Posterior cingulate gyrus (tissue), 11 donors: ENCODE measurements around the gene NDUFS6.

Experiments used
- DNase-seq, 10 donors: peaks; one replicate each; pipeline versions ENCODE4 v3.0.0 to v3.0.0-alpha.2; 2020 to 2021; ENCODE audit warnings: mixed read lengths in 3 of 10
- intact Hi-C: fragments of 100-400 bp; cut with DNase I; formaldehyde crosslinking; loops from one replicate; pipeline ENCODE4 v1.15.1; 2023

Gene NDUFS6

DNA sequence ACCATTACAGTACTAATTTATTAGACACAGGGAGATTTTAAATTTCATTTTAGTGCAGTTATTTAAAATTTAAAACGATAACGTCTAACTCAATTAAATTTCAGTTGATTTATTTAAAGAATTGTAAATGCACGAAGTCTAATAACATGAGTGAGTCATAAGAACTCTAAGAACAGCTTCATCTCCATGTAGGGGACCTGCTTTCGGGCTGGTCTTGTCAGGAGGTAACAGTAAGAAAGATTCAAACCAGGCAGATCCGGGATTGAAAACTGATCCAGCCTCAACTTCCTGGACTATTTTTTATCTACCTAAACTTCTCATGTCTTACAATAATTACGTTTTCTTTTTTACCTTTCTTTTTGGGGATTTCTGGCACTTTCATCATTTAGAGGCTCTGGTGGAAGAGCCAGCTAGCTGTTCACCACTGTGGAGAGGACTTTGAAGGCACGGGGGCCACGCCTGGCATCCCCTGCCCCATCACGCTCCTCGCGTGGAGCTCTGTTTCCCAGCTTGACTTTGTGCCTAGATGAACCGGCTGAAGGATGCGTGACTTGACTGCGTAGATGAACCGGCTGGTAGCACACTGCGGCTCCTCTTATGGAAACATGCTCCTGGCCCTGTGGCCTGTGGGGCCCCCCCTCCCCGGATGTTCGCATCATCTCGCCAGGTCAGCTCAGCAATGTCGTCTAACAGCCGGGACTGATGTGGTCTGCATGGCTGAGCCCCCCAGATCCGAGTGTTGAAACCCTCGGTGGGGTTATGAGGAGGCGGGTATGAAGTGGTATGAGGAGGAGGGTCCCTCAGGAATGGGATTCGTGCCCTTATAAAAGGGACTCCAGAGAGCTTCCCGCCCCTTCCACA is 26.0 kb downstream of the NDUFS6 start:
- DNase-seq = peak in 1 of 10 donors; percentile 80
- intact Hi-C loops = no loop called here

DNA sequence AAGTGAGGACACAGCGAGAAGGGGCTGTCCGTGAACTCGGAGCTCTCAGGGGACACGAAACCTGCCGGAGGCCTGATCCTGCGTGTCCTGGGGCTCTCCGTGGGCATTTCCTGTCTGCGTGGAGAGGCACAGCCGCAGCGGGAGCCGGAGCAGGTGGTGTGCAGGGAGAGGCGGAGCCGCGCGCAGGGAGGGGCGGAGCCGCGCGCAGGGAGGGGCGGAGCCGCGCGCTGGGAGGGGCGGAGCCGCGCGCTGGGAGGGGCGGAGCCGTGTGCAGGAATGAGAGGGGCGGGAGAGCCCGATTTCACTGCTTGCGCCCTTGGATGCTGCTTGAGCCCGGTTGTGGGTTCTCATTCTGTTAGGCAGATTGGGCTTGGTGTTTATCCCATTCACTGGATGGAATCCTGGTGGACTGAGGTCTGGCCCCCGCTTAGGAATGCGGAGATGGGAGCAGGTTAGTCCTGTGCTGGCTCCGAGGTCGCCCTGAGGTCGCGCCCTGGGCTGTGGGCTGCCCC is 26.7 kb downstream of the NDUFS6 start:
- intact Hi-C loops = no loop called here
- DNase-seq = peak in 1 of 10 donors; percentile 50

DNA sequence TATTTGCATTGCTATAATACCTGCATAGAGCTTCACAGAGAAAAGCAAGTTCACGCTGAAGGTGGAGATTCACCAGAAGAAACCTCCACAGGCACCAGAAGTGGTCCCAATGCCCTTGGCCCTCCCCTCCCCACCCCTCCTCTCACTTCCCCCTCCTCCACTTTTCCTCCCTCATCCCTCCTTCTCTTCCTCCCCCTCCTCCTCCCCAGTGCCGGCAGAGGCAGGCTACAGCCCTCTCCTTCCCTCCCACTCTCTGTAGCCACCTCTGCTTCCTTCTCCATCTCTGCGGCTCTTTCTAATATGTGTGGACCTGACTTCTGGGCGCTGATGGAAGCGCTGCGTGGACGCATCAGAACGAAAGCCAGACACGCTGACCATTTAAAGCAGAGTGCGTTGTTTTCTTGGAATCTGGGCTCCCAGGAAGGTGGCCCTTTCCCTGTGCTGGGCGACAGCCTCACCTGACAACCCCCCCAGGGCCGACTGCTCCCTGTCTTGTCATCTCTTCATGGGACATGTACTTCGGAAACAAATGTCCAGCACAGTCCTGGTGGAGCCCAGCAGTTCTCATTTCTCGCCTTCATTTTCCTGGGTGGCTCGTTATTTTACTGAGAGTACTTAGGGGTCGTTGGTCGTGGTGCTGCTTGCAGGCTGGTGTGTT is 29.5 kb downstream of the NDUFS6 start:
- DNase-seq = peak in 1 of 10 donors; percentile 62
- intact Hi-C loops = no loop called here

DNA sequence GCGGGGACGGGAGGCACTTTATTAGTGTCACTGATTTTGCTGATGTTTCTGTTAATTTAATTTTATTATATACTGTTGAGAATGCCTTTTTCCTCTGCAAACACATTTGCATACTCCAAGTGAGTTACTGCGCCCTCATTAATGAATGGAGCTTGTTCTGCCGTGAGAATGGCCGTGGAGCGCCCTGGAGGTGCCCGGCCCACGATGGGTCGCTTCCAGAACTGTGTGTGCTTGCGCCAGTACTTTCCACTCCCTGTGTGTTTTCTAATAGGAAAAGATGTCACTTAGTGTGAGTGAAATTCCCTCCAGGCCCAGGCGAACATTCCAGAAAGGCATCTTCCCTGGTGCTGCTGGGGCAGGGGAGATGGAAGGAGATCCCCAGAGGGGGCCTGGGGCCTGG is 30.1 kb downstream of the NDUFS6 start:
- intact Hi-C loops = no loop called here
- DNase-seq = no peak

DNA sequence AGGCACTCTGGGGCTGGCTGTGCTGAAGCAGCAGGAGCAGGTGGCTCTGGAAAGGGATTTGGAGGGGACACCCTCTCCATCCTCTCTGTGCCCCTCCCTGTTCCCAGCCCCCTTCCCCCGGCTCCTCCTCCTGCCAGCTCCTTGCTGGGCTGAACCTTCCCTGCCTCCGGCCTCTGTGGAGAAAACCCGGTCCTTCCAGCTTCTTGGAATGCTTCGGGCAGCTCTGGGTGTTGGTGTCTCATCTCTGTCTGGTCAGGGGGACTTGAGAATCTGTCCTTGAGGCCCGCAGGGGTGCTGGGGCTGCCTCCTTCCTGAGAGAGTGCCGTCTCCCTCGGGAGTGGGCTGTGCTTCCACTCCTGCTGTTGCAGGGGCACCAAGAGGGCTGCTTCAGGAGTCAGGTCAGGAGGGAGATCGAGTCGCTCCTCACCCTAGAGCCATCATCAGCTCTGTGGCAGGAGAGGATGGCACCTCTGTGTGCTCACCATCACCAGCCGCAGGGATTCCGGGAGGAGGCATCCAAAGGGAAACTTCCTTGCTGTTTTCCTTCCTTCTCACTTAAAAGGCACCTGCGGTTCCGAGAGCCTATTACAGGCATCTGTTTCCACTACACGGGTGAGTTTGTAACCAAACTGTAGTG is 30.6 kb downstream of the NDUFS6 start:
- peak in 2 of 10 donors; percentile 70 to 74 for DNase-seq
- intact Hi-C loops = no loop called here

DNA sequence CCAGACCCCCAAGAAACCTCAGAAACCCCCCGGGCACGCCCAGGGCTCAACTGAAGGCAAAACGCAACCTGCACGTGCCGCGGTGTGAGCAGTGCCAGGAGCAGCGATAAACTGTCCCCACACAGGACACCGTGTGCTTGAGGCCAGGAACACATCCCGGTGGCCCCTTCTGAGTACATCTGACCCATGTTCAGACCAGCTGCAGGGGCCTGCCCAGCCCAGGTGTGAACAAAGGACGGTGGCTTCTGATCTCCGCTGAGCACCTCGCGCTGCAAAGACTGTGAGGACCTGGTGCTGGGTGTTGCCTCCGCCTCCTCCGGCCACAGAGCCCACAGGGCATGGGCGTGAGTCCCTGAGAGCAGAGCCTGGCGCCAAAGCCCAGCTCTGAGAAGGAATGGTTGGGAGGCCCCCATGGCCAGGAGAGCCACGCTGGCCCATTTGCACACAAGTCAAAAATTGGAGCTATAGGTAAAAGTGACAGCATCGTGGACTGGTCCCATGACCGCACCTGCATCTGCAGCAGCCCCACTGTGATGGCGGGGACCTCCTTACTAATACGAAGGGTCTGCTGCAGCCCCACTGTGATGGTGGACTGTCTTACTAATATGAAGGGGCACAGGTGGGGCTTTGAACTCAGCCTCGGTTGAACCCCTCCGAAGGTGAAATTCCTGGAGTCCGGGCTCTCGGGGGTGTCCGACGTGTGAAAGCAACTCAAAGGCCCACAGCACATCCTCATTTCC is 31.5 kb downstream of the NDUFS6 start:
- intact Hi-C loops = no loop called here
- DNase-seq = peak in 1 of 10 donors; percentile 76

DNA sequence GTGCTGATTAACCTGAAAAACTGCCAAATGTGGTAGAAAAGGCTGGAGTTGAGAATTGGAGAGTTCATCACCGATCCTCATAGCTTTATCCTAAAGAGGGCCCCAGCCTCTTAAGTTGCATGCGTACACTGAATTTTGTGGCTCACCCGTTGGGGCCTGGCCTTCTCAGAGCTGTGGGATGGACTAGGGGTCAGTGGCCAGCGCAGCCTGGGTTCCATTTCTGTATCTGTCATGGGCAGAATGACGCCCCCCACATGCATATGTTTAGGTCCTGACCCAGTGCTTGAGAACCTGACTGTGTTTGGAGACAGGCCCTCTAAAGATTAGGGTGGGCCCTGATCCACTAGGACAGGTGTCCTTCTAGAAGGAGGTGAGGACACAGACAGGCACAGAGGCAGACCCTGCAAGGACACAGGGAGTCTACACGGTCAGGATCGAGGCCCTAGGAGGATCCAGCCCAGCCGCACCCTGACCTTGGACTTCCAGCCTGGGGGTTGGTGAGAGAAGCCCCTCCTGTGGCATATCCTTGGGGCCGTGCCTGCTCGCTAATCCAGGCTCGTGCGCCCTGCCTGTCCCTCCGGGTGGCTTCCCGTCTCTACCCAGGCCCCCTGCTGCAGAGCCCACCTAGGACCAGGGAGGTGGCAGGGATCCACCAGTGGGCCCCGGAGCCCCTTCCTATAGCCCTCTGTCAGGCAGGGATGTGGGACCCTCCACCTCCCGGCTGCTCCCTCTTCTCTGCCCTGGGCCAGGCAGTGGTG is 32.2 kb downstream of the NDUFS6 start:
- intact Hi-C loops = no loop called here
- DNase-seq = peak in 2 of 10 donors; percentile 76 to 82

DNA sequence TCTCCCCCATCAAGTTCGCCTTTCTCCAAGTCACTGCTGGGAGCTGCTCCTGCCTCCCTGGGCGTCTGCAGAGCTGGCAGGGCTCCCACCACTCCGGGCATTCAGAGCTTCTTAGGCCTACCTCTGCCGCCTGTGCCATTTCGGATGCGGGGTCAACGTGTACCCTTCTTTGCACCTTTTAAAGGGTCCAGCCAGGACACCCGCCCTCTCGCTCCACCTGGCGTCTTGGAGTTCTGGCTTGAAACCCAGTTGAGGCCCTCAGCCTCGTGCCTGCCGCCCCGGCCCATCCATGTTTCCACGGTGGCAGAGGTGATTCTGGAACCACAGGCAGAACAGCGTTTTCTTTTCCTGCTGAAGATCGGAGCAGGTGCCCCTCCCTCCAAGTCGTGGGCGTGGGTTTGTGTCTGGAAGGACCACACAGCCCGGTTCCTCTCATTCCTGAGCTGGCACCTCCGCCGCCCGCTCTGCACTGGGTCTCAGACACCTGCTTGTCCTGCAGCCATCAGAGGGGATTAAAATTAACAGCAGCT is 32.9 kb downstream of the NDUFS6 start:
- intact Hi-C loops = no loop called here
- DNase-seq = peak in 2 of 10 donors; percentile 52 to 64

DNA sequence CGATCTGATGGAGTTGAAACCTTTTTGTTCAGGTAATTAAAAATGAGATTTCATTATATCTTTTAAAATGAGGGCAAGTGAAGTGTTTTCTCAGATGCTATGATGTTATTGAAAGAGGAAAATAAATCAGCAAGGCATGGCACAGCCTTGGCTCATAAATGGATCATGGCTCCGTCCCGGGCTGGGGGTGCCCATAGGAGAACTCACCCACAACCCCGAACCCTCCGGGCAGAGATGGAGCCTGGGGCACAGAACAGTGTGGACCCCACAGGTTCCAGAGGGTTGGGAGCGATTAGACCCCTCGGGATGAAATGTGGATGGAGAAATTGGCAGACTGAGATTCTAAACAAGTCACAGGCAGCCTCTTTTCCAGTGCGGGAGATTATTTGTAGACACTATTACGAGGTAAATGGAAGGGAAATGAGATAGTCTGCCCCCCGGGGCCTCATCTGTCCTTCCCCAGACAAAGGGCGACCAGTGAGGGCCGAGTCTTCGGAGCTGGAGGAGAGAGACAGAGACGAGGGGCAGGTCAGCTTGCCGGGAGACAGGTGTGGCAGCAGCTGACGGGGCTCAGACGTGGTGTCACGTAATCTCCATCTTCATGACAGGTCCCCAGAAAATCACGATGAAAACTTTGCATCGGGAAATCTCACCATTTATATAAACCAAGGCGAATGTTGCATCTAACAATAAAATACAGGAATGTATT is 33.7 kb downstream of the NDUFS6 start:
- peak in 2 of 10 donors; percentile 60 to 70 for DNase-seq
- intact Hi-C loops = no loop called here

DNA sequence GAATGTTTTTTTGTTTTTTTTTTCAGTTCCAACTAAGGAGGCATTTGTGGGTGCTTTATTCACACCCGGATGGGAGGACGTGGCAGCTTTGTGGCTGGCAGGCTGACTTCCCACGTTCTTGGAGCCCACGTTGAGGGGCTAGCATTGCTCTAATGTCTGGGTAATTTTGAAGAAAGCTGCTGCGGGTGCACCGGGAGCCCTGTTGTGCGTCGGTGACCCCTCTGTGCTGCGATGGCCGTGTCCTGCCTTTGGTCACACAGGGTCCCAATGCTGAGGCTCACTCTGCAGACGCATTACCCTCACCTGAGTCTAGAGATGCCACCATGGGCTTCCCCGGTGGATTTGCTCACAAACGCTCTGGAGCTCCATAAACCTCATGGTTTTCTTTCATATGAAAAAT is 34.2 kb downstream of the NDUFS6 start:
- DNase-seq = peak in 1 of 10 donors; percentile 49
- intact Hi-C loops = no loop called here

DNA sequence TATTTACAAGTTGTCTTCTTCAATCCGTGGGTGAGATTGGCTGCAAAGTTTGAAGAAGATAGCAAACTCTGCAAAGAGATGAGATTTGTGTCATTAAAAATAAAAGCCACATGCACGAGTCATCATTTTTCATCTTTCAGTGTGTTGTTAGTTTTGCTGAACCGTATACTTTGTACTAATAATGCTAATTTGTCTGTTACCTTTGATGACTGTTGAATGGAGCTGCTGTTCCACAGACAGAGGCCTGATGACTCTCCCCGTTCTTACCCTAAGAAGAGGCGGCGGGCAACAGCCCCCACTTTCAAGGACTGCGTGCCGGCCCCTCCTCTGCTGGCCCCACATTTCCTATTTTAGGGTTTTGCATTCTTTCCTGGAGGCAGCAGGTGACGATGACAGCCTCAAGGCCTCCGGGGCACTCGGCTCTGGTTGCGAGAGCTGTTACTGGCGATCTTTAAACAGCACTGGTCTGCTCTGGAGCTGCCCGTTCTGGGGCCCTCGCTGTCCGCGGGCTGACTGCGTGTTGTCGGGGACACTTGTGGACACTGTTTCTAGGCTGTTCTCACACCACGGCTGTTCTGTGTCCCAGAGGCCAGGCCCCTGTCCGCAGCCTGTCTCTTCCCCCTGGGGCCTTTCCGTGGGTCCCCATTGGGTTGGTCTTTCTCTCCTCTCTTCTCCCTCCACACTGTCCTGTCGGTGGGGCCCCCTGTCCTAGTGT is 35.1 kb downstream of the NDUFS6 start:
- peak in 1 of 10 donors; percentile 62 for DNase-seq
- intact Hi-C loops = no loop called here

DNA sequence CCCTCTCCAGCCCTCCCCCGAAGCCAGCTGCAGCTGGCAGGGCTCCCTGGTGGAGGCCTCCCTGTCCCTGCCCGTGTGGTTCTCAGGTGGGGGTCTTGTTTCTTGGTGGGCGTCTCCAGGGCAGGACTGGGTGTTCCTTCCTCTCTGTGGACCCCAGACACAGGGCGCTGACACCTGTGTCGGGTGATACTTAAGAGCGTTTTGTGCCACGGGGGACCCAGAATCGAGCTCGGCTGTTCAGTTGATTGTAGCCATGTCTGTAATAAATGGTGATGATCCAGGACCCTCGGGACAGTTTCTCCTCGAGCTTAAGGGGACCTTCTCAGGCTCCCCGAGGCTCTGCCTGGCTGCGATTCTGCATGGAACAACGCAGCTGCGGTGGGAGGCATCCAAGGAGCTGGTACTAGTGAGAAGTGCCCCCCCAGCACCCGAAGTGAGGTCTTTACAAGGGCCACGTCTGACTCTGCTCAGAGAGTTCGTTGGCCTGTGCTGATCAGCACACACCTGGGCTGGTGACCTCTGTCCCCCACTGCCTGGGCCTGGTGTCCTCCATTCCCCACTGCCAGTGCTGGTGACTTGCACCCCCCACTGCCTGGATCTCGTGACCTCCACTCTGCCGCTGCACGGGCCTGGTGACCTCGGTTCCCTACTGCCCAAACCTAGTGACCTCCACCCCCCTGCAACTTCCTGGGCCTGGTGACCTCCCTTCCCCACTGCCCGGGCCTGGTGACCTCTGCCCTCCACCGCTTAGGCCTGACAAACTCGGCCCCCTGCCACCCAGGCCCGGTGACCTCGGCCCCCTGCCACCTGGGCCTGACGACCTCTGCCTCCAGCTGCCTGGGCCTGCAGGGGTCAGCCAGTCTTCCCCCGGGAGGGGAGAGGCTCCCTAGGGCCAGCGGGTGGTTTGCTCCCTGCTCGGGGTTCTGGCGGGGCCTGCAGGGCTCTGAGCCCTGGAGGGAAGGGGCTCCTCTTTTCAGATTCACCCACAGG is 36.0 kb downstream of the NDUFS6 start:
- intact Hi-C loops = no loop called here

DNA sequence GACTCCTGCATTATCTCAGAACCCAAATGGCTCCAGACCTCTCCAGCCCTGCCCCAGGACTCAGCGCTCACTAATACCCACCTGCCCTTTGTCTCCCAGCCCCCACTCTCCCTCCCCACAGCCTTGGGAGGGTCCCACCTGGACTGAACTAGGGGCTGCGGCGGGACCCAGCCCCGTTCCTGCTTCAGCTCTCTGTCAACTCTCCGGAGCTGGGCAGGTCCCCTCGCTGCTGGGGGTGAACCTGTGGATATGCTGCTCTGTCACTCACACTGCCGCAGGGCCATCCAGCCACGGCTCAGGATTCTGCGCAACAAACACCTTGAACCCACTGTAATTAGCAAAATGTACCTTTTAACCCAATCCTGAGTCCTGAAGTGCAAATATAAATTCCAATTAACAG is 36.8 kb downstream of the NDUFS6 start:
- intact Hi-C loops = no loop called here
- DNase-seq = peak in 1 of 10 donors; percentile 47

More for the DNA sequence above, 36.0 kb downstream of the NDUFS6 start:
- DNase-seq = peak in 2 of 10 donors; percentile 79 to 84

DNA sequence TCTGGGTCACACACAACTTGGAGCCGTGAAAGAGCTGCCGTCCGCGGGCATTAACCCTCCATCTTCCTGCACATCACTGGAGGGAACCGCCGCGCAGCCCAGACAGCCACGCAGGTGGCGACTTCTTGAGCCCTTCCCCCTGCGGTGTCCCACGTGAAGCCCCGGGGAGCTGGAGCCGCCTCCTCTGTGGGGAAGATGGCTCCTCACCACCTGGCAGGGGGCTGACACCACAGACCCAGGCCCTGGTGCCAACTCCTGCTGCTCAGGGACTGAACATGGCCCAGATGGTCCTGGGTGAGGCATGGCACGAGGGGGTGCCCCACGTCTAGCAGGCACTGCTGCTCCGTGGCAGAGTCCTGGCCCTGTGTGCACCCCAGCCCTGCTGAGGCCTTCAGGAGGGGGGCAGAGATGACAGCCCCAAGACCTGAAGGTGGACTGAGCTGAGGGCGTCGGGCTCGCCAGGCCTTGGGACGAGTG is 38.9 kb downstream of the NDUFS6 start:
- intact Hi-C loops = no loop called here
- DNase-seq = peak in 2 of 10 donors; percentile 60 to 79

DNA sequence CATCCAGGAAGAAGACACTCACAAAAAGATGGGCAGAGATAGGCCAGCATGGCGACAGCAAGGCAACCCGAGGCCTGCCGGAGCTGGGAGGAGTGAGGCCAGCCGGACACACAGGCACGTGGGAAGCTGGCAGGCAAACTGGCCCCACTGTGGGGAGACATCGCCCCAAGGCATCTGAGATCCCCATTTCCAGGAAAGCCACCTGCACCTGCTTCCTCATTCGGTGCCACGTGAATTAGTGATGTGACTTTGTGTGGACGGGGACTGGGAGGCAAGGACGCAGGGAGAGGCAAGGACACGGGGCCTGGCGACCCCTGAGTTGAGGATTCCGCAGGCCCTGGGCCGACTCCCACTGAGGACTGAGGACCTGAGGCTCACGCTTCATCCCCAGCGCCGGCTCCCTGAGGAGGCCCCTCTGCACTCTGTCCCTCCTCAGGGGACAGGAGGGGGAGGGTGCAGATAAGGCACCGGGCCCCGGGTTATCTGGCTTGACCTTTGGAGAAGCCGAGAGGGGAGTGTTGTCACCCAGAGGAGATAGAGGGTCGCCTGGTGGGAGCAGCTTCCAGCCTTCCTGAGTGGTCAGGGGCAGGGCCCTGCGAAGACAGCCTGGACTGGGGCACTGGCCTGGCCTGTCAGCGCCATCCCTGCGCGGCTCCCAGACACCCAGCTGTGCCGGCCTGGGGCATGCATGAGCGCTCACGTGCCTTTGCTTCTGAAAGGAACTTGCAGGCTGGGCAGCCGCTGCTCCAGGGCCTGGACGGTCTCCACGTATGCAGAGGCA is 39.7 kb downstream of the NDUFS6 start:
- intact Hi-C loops = no loop called here
- peak in 3 of 10 donors; percentile 58 to 69 (median 64) for DNase-seq
